ENCODE results near the gene SUSD1.

GRCh38 chr9:112037281-112038016 lies 137.6 kb downstream of the SUSD1 start:
- TF ChIP-seq CTCF (IDR thresholded peaks at IDR 0.05) = no peak
- TF ChIP-seq POLR2A (IDR thresholded peaks at IDR 0.05) = no peak

All from body of pancreas (tissue), 4 donors.